ENCODE measurements around the gene SLC35B1.

DNA sequence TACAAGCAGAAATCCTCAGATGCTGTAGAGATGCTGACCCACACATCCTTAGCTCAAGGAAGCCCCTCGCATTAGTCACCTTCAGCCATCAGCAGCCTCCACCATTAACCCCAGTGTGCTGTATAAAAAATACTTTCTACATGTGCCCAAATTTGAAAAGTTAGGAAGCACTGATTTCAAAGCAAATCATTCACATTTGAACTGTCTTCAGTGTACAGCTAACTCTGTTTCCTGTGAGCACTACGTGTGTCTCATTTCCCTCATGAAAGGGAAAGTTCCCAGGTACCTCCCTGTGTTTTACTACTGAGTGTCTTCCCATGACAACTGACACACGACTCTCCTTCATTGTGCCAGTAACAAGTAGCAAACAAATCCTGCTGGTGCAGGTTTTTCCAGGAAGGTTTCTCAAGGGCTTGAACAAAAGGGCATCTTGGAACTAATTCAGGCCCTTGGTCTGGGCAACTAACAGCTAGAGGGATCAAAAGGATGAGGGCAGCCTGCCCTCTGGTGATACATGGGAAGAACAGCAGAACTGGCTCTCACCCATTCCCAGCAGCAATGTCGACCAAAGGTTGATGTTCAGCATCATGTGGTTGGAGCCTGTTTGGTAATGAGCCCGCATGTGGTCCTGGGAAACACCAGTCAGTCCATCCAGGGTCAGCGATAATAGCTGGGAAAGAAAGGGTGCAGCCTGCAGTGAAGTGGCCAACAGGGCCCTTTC, 4.0 kb downstream of the SLC35B1 start:
- TF ChIP-seq, protein P1, sequence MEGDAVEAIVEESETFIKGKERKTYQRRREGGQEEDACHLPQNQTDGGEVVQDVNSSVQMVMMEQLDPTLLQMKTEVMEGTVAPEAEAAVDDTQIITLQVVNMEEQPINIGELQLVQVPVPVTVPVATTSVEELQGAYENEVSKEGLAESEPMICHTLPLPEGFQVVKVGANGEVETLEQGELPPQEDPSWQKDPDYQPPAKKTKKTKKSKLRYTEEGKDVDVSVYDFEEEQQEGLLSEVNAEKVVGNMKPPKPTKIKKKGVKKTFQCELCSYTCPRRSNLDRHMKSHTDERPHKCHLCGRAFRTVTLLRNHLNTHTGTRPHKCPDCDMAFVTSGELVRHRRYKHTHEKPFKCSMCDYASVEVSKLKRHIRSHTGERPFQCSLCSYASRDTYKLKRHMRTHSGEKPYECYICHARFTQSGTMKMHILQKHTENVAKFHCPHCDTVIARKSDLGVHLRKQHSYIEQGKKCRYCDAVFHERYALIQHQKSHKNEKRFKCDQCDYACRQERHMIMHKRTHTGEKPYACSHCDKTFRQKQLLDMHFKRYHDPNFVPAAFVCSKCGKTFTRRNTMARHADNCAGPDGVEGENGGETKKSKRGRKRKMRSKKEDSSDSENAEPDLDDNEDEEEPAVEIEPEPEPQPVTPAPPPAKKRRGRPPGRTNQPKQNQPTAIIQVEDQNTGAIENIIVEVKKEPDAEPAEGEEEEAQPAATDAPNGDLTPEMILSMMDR (conservative IDR thresholded peaks at IDR 0.05) = peak; percentile 68
- TF ChIP-seq EZH2 (IDR thresholded peaks at IDR 0.05; ENCODE audit: low read depth) = no peak
